Measurements from ENCODE around the gene KRTAP10-8.

DNA sequence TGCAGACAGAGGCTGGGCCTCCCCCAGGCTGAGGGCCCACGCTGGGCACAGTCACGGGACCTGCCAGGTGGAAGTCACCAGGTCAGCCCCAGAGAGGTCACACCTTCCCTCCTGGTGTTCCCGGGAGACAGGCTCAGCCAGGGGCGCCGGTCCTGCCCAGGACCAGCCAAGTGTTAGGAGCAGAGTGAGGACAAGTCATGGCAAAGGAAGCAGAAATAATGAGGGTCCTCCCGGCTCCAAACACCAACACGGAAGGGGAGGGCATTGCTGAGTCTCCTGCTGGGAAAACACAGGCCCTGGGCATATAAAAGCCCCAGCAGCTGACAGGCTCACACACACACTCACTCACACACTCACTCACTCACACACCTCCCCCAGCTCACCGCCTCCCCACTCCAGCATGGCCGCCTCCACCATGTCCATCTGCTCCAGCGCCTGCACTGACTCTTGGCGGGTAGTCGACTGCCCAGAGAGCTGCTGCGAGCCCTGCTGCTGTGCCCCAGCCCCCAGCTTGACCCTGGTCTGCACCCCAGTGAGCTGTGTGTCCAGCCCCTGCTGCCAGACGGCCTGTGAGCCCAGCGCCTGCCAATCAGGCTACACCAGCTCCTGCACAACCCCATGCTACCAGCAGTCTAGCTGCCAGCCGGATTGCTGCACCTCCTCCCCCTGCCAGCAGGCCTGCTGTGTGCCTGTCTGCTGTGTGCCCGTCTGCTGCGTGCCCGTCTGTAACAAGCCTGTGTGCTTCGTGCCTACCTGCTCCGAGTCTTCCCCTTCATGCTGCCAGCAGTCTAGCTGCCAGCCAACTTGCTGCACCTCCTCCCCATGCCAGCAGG, 25.4 kb downstream of the KRTAP10-8 start, which contains the start of gene KRTAP10-10:
- TF ChIP-seq, protein P1, sequence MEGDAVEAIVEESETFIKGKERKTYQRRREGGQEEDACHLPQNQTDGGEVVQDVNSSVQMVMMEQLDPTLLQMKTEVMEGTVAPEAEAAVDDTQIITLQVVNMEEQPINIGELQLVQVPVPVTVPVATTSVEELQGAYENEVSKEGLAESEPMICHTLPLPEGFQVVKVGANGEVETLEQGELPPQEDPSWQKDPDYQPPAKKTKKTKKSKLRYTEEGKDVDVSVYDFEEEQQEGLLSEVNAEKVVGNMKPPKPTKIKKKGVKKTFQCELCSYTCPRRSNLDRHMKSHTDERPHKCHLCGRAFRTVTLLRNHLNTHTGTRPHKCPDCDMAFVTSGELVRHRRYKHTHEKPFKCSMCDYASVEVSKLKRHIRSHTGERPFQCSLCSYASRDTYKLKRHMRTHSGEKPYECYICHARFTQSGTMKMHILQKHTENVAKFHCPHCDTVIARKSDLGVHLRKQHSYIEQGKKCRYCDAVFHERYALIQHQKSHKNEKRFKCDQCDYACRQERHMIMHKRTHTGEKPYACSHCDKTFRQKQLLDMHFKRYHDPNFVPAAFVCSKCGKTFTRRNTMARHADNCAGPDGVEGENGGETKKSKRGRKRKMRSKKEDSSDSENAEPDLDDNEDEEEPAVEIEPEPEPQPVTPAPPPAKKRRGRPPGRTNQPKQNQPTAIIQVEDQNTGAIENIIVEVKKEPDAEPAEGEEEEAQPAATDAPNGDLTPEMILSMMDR (IDR thresholded peaks at IDR 0.05), result no peak
- no peak for TF ChIP-seq POLR2A (IDR thresholded peaks at IDR 0.05)
